Measurements from ENCODE around the gene IGFBPL1. TPM values are rescaled to one million over a fixed set of nuclear protein-coding genes. Genes with fewer than 3 reads are reported as not detected.
A peak's percentile ranks its signal among the peaks of the same experiment; 100 is the strongest.

IGFBPL1 gene
- total and polyA plus RNA-seq, 2 of the 13 experiments (the other 11 are each of a cell fraction or from before 2014, with no cell fraction given), result 0.24 TPM; not detected in 1

DNA sequence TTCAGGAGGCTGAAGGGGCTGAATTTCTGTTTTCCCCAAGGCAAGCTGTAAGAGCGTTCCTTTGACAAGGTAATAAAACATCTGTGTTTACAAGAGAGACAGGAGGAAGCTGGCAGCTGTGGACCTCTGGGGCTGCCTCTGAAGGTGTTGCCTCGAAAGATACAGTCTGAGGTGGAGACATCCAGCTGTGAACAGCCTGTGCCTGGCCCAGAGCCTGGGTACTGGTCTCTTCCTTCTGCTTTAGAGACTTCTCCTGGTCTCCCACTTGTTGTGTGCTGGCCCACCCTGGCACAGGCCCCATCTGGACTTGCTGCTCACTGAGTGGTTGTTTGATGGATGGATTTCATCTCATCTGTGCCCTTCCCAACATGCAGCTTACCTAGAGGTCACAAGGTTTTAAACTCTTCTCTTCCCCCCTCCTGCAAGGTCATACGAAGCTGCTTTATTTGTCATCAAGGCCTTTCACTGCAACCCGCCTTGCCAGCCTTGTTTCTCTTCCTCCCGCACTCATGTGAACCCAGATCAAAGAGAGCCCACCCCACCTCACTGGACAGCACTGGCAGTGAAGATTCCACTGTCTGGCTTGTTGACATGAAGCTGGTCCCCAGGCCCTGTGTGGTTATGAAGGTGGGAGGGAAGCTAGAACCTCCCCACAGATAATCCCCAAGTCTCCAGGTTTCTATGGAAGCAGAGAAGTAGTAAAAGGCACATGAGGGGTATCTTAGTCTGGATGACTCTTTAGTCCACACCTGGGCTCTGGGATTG, 66.7 kb downstream of the IGFBPL1 start:
- POLR2A ChIA-PET, result interaction anchor here (0.9 kb wide), 1 partner anchor 18 kb away, joined by 4 read pairs; no protein-coding TSS in a partner anchor
- ATAC-seq, result peak; percentile 20; the same call in 2 of the 3 replicates
- peaks cover 74% of the 10 kb centered on the region for H3K4me1 ChIP-seq (ENCODE audit: insufficient read depth, low read length)
- H3K27ac ChIP-seq (ENCODE audit: extremely low read length, insufficient read depth, low read length), result no peak overlapping the region
- in situ Hi-C loops (cut with HindIII; ENCODE audit: extremely low pct_ligation_motif_present, low pct_unique_long_range_greater_than_20kb), result loop anchor here (10.0 to 25.0 kb wide), 2 partner anchors 453 to 870 kb away; partner anchors contain the start of genes POLR1E and SLC25A51
- BruUV-seq (replicated peaks), result no TSS peak
- 1% methylated on average over 5 of the region's 5 CpGs for WGBS (ENCODE audit: low lambda C conversion rate)
- H3K27me3 ChIP-seq (ENCODE audit: control insufficient read depth in 1 of 2, insufficient read depth in 2 of 2, low read length in 2 of 2), result no peaks in the 10 kb centered on the region
- intact Hi-C loops (cut with micrococcal nuclease; ENCODE audit: unreplicated experiment), result no loop called here
- no peaks in the 10 kb centered on the region for H3K9me3 ChIP-seq (ENCODE audit: low read length)
- CTCF ChIA-PET (ENCODE audit: low intra/inter-chr PET ratio, low total read pairs), result no interaction called here
- no peaks in the 10 kb centered on the region for H3K36me3 ChIP-seq (replicated peaks in 1 of 2; ENCODE audit: control insufficient read depth in 1 of 2, insufficient read depth in 2 of 2, low read length in 2 of 2)
- no peak overlapping the region for H3K9ac ChIP-seq (ENCODE audit: insufficient read depth, low read depth, low read length)
- no peak overlapping the region for H2AFZ ChIP-seq (ENCODE audit: low read length)
- no peaks in the 10 kb centered on the region for H4K20me1 ChIP-seq (ENCODE audit: insufficient read depth, low read length)
- peak overlapping the region; percentile 26 for H3K4me2 ChIP-seq (ENCODE audit: low read depth, low read length)
- FAIRE-seq, result no peak
- H3K4me3 ChIP-seq (replicated peaks in 1 of 3; ENCODE audit: insufficient read depth in 1 of 3, low read depth in 2 of 3, low read length in 3 of 3), result no peak overlapping the region
- peak; percentile 22 for DNase-seq (ENCODE audit: low spot score)
- no peaks in the 10 kb centered on the region for H3K79me2 ChIP-seq (ENCODE audit: insufficient read depth, low read length)
- TF ChIP-seq, protein P1, sequence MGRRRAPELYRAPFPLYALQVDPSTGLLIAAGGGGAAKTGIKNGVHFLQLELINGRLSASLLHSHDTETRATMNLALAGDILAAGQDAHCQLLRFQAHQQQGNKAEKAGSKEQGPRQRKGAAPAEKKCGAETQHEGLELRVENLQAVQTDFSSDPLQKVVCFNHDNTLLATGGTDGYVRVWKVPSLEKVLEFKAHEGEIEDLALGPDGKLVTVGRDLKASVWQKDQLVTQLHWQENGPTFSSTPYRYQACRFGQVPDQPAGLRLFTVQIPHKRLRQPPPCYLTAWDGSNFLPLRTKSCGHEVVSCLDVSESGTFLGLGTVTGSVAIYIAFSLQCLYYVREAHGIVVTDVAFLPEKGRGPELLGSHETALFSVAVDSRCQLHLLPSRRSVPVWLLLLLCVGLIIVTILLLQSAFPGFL (CRISPR knock-in tag; IDR thresholded peaks at IDR 0.05), result no peak
- TF ChIP-seq ZNF773 (CRISPR knock-in tag; IDR thresholded peaks at IDR 0.05; ENCODE audit: borderline replicate concordance) (no peak), RARA (CRISPR knock-in tag; IDR thresholded peaks at IDR 0.05) (0 out of 2 replicates have a peak, but pooled peaks have one; percentile 20), MTF2 (CRISPR knock-in tag; IDR thresholded peaks at IDR 0.05; ENCODE audit: borderline replicate concordance) (no peak), BRCA1 (CRISPR knock-in tag; IDR thresholded peaks at IDR 0.05) (no peak), ZBTB3 (CRISPR knock-in tag; IDR thresholded peaks at IDR 0.05; ENCODE audit: borderline replicate concordance, low read depth) (peak; percentile 98), HOXA5 (CRISPR knock-in tag; IDR thresholded peaks at IDR 0.05) (no peak), GABPB1 (CRISPR knock-in tag; IDR thresholded peaks at IDR 0.05) (no peak), ESRRA (CRISPR knock-in tag; IDR thresholded peaks at IDR 0.05; ENCODE audit: low read depth) (no peak), ZNF256 (CRISPR knock-in tag; conservative IDR thresholded peaks at IDR 0.05) (no peak), TCF7 (IDR thresholded peaks at IDR 0.05; ENCODE audit: low read depth) (peak; percentile 39; the same call in 1 of the 2 replicates), RAD21 (CRISPR knock-in tag; IDR thresholded peaks at IDR 0.05) (no peak), HDAC1 (CRISPR knock-in tag; IDR thresholded peaks at IDR 0.05) (no peak), AHR (CRISPR knock-in tag; IDR thresholded peaks at IDR 0.05) (no peak), MAFK (conservative IDR thresholded peaks at IDR 0.05 in 1 of 2, IDR thresholded peaks at IDR 0.05 in 1 of 2; ENCODE audit: low read length in 2 of 2) (no peak)
- TF ChIP-seq, protein P2, sequence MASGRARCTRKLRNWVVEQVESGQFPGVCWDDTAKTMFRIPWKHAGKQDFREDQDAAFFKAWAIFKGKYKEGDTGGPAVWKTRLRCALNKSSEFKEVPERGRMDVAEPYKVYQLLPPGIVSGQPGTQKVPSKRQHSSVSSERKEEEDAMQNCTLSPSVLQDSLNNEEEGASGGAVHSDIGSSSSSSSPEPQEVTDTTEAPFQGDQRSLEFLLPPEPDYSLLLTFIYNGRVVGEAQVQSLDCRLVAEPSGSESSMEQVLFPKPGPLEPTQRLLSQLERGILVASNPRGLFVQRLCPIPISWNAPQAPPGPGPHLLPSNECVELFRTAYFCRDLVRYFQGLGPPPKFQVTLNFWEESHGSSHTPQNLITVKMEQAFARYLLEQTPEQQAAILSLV (CRISPR knock-in tag; IDR thresholded peaks at IDR 0.05; ENCODE audit: borderline replicate concordance), result no peak
- TF ChIP-seq, protein P3, sequence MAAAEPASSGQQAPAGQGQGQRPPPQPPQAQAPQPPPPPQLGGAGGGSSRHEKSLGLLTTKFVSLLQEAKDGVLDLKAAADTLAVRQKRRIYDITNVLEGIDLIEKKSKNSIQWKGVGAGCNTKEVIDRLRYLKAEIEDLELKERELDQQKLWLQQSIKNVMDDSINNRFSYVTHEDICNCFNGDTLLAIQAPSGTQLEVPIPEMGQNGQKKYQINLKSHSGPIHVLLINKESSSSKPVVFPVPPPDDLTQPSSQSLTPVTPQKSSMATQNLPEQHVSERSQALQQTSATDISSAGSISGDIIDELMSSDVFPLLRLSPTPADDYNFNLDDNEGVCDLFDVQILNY (CRISPR knock-in tag; conservative IDR thresholded peaks at IDR 0.05), result no peak
- TF ChIP-seq, protein P4, sequence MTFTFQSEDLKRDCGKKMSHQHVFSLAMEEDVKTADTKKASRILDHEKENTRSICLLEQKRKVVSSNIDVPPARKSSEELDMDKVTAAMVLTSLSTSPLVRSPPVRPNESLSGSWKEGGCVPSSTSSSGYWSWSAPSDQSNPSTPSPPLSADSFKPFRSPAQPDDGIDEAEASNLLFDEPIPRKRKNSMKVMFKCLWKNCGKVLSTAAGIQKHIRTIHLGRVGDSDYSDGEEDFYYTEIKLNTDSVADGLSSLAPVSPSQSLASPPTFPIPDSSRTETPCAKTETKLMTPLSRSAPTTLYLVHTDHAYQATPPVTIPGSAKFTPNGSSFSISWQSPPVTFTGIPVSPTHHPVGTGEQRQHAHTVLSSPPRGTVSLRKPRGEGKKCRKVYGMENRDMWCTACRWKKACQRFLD (CRISPR knock-in tag; IDR thresholded peaks at IDR 0.05; ENCODE audit: borderline replicate concordance), result no peak
- TF ChIP-seq, protein P5, sequence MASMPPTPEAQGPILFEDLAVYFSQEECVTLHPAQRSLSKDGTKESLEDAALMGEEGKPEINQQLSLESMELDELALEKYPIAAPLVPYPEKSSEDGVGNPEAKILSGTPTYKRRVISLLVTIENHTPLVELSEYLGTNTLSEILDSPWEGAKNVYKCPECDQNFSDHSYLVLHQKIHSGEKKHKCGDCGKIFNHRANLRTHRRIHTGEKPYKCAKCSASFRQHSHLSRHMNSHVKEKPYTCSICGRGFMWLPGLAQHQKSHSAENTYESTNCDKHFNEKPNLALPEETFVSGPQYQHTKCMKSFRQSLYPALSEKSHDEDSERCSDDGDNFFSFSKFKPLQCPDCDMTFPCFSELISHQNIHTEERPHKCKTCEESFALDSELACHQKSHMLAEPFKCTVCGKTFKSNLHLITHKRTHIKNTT (CRISPR knock-in tag; IDR thresholded peaks at IDR 0.05), result no peak

All from HepG2 (cell line).